ENCODE results near the gene GNMT.

Gene GNMT

GRCh38 chr6:42969934-42970333 lies 9.4 kb downstream of the GNMT start:
- no peak overlapping the region for H3K9ac ChIP-seq (ENCODE audit: low read length)
- H4K91ac ChIP-seq (ENCODE audit: low read length), result no peak overlapping the region
- WGBS, result 88% methylated on average over 4 of the region's 4 CpGs
- DNase-seq, result no peak
- no peak overlapping the region for H3K4me2 ChIP-seq (ENCODE audit: low read length, poor library complexity, severe bottlenecking)
- H3K27me3 ChIP-seq (ENCODE audit: control insufficient read depth in 1 of 2, insufficient read depth in 1 of 2, low read length in 2 of 2), result no peaks in the 10 kb centered on the region
- H3K36me3 ChIP-seq (ENCODE audit: control insufficient read depth in 1 of 2, insufficient read depth in 2 of 2, low read depth in 1 of 2, low read length in 2 of 2), result peaks cover 42 to 51% of the 10 kb centered on the region in 2 experiments
- H2BK120ac ChIP-seq (ENCODE audit: low read depth, low read length), result no peak overlapping the region
- H2BK12ac ChIP-seq (ENCODE audit: low read length in 2 of 2), result no peak overlapping the region
- no peak overlapping the region for H3K14ac ChIP-seq (ENCODE audit: low read length in 2 of 2)
- H4K8ac ChIP-seq (ENCODE audit: low read length), result no peak overlapping the region
- H3K4me1 ChIP-seq (ENCODE audit: control insufficient read depth, insufficient read depth, low read depth, low read length), result peaks cover 8% of the 10 kb centered on the region
- H3K4ac ChIP-seq (ENCODE audit: low read depth in 1 of 2, low read length in 2 of 2), result no peak overlapping the region
- H2BK15ac ChIP-seq (ENCODE audit: low read depth, poor library complexity, severe bottlenecking), result no peak overlapping the region
- no peak overlapping the region for H2AK5ac ChIP-seq (ENCODE audit: low read length, severe bottlenecking)
- H3K18ac ChIP-seq (ENCODE audit: low read depth in 1 of 2, low read length in 2 of 2), result no peak overlapping the region
- peaks cover 12% of the 10 kb centered on the region for H3K79me1 ChIP-seq (replicated peaks; ENCODE audit: low read length, poor library complexity, severe bottlenecking)
- no peak overlapping the region for H3K23ac ChIP-seq (ENCODE audit: low read length in 2 of 2)
- no peak overlapping the region for H3K27ac ChIP-seq (ENCODE audit: low read length, poor library complexity, severe bottlenecking)
- H3K4me3 ChIP-seq (ENCODE audit: insufficient read depth in 1 of 2, low read depth in 1 of 2, low read length in 2 of 2), result no peak overlapping the region
- H2BK5ac ChIP-seq (ENCODE audit: low read depth, low read length, poor library complexity, severe bottlenecking), result no peak overlapping the region
- no peak overlapping the region for H2AFZ ChIP-seq (ENCODE audit: low read depth, low read length)
- no peaks in the 10 kb centered on the region for H3K9me3 ChIP-seq (ENCODE audit: control insufficient read depth, low read length)

DNA sequence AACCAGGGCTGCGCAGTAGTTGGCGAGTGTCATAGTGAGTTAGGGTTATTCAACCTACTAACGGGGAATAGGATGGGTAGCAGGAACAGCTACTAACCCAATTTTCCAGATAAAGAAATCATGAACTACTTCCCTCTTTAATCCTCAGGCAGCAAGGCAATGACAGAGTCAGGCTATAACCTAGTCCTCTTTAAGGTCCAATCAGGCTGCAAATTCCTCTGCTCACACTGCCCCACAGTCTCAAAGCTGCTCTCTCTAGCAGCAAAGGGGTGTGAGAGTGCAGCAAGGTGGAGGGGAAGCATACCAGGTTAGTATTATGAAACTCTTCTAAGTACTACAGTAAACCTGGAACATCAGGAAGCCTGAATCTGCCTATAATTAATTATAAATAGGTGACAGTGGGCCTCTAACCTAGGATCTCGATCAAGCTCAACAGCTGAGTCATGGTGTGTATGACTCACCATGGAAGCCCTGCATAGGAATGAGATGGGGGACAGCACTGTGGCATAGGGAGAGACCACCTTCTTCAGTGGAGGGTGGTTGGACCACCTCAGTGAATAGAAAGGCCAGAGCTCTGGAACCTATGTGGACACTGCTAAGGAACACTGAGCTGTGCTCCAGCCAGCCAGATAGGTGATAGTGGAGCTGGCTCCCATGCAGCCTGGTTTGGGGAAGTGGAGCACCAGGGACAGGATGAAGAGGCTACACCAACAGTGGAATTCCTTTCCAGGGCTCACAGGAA lies 10.5 kb downstream of the GNMT start:
- Histone ChIP-seq H4K91ac (ENCODE audit: low read length) (no peak overlapping the region), H4K8ac (ENCODE audit: low read length) (peak overlapping the region; percentile 7), H3K27me3 (ENCODE audit: control insufficient read depth in 1 of 2, insufficient read depth in 1 of 2, low read length in 2 of 2) (no peaks in the 10 kb centered on the region), H3K27ac (ENCODE audit: low read length, poor library complexity, severe bottlenecking) (no peak overlapping the region), H2BK120ac (ENCODE audit: low read depth, low read length) (no peak overlapping the region), H3K23ac (ENCODE audit: low read length in 2 of 2) (no peak overlapping the region), H3K4ac (ENCODE audit: low read depth in 1 of 2, low read length in 2 of 2) (no peak overlapping the region), H3K79me1 (replicated peaks; ENCODE audit: low read length, poor library complexity, severe bottlenecking) (peaks cover 15% of the 10 kb centered on the region), H3K4me1 (ENCODE audit: control insufficient read depth, insufficient read depth, low read depth, low read length) (peaks cover 8% of the 10 kb centered on the region), H3K4me3 (ENCODE audit: insufficient read depth in 1 of 2, low read depth in 1 of 2, low read length in 2 of 2) (no peak overlapping the region), H3K18ac (ENCODE audit: low read depth in 1 of 2, low read length in 2 of 2) (no peak overlapping the region), H3K14ac (ENCODE audit: low read length in 2 of 2) (no peak overlapping the region), H2AFZ (ENCODE audit: low read depth, low read length) (no peak overlapping the region), H2BK12ac (ENCODE audit: low read length in 2 of 2) (no peak overlapping the region), H2BK5ac (ENCODE audit: low read depth, low read length, poor library complexity, severe bottlenecking) (no peak overlapping the region), H3K4me2 (ENCODE audit: low read length, poor library complexity, severe bottlenecking) (no peak overlapping the region), H3K36me3 (ENCODE audit: control insufficient read depth in 1 of 2, insufficient read depth in 2 of 2, low read depth in 1 of 2, low read length in 2 of 2) (peaks cover 31 to 40% of the 10 kb centered on the region in 2 experiments), H3K9me3 (ENCODE audit: control insufficient read depth, low read length) (no peaks in the 10 kb centered on the region), H3K9ac (ENCODE audit: low read length) (no peak overlapping the region), H2BK15ac (ENCODE audit: low read depth, poor library complexity, severe bottlenecking) (no peak overlapping the region), H2AK5ac (ENCODE audit: low read length, severe bottlenecking) (no peak overlapping the region)
- WGBS, result 68% methylated on average over 4 of the region's 4 CpGs
- peak; percentile 65 for DNase-seq

- peaks cover 25 to 33% of the 10 kb centered on the region in 2 experiments for H3K36me3 ChIP-seq (ENCODE audit: control insufficient read depth in 1 of 2, insufficient read depth in 2 of 2, low read depth in 1 of 2, low read length in 2 of 2)
- H3K23ac ChIP-seq (ENCODE audit: low read length in 2 of 2), result no peak overlapping the region
- H3K79me1 ChIP-seq (replicated peaks; ENCODE audit: low read length, poor library complexity, severe bottlenecking), result peaks cover 15% of the 10 kb centered on the region
- H3K27me3 ChIP-seq (ENCODE audit: control insufficient read depth in 1 of 2, insufficient read depth in 1 of 2, low read length in 2 of 2), result no peaks in the 10 kb centered on the region
- no peak overlapping the region for H2BK120ac ChIP-seq (ENCODE audit: low read depth, low read length)
- H3K27ac ChIP-seq (ENCODE audit: low read length, poor library complexity, severe bottlenecking), result no peak overlapping the region
- H4K8ac ChIP-seq (ENCODE audit: low read length), result no peak overlapping the region
- H2BK5ac ChIP-seq (ENCODE audit: low read depth, low read length, poor library complexity, severe bottlenecking), result no peak overlapping the region
- H3K18ac ChIP-seq (ENCODE audit: low read depth in 1 of 2, low read length in 2 of 2), result no peak overlapping the region
- H3K4ac ChIP-seq (ENCODE audit: low read depth in 1 of 2, low read length in 2 of 2), result no peak overlapping the region
- H2BK12ac ChIP-seq (ENCODE audit: low read length in 2 of 2), result no peak overlapping the region
- H4K91ac ChIP-seq (ENCODE audit: low read length), result no peak overlapping the region
- no peak overlapping the region for H2BK15ac ChIP-seq (ENCODE audit: low read depth, poor library complexity, severe bottlenecking)
- no peak overlapping the region for H3K4me3 ChIP-seq (ENCODE audit: insufficient read depth in 1 of 2, low read depth in 1 of 2, low read length in 2 of 2)
- no peak overlapping the region for H3K4me2 ChIP-seq (ENCODE audit: low read length, poor library complexity, severe bottlenecking)
- H2AFZ ChIP-seq (ENCODE audit: low read depth, low read length), result no peak overlapping the region
- H3K9me3 ChIP-seq (ENCODE audit: control insufficient read depth, low read length), result no peaks in the 10 kb centered on the region
- no peak for DNase-seq
- WGBS, result 96% methylated on average over 3 of the region's 3 CpGs
- no peak overlapping the region for H2AK5ac ChIP-seq (ENCODE audit: low read length, severe bottlenecking)
- H3K4me1 ChIP-seq (ENCODE audit: control insufficient read depth, insufficient read depth, low read depth, low read length), result peaks cover 8% of the 10 kb centered on the region
- no peak overlapping the region for H3K9ac ChIP-seq (ENCODE audit: low read length)
- no peak overlapping the region for H3K14ac ChIP-seq (ENCODE audit: low read length in 2 of 2)
Measured at GRCh38 chr6:42971746-42972327, 11.3 kb downstream of the GNMT start.

GRCh38 chr6:42973926-42974325 lies 13.4 kb downstream of the GNMT start:
- Histone ChIP-seq H3K9me3 (ENCODE audit: control insufficient read depth, low read length) (no peaks in the 10 kb centered on the region), H4K91ac (ENCODE audit: low read length) (no peak overlapping the region), H2BK15ac (ENCODE audit: low read depth, poor library complexity, severe bottlenecking) (no peak overlapping the region), H2AK5ac (ENCODE audit: low read length, severe bottlenecking) (no peak overlapping the region), H3K23ac (ENCODE audit: low read length in 2 of 2) (no peak overlapping the region), H3K4me1 (ENCODE audit: control insufficient read depth, insufficient read depth, low read depth, low read length) (peaks cover 13% of the 10 kb centered on the region), H2BK5ac (ENCODE audit: low read depth, low read length, poor library complexity, severe bottlenecking) (no peak overlapping the region), H3K9ac (ENCODE audit: low read length) (no peak overlapping the region), H3K27ac (ENCODE audit: low read length, poor library complexity, severe bottlenecking) (no peak overlapping the region), H3K18ac (ENCODE audit: low read depth in 1 of 2, low read length in 2 of 2) (no peak overlapping the region), H3K27me3 (ENCODE audit: control insufficient read depth in 1 of 2, insufficient read depth in 1 of 2, low read length in 2 of 2) (no peaks in the 10 kb centered on the region), H2AFZ (ENCODE audit: low read depth, low read length) (no peak overlapping the region), H3K14ac (ENCODE audit: low read length in 2 of 2) (no peak overlapping the region), H3K79me1 (replicated peaks; ENCODE audit: low read length, poor library complexity, severe bottlenecking) (peaks cover 20% of the 10 kb centered on the region), H3K4me3 (ENCODE audit: insufficient read depth in 1 of 2, low read depth in 1 of 2, low read length in 2 of 2) (no peak overlapping the region), H2BK120ac (ENCODE audit: low read depth, low read length) (no peak overlapping the region), H3K4me2 (ENCODE audit: low read length, poor library complexity, severe bottlenecking) (no peak overlapping the region), H2BK12ac (ENCODE audit: low read length in 2 of 2) (no peak overlapping the region), H3K4ac (ENCODE audit: low read depth in 1 of 2, low read length in 2 of 2) (no peak overlapping the region), H3K36me3 (ENCODE audit: control insufficient read depth in 1 of 2, insufficient read depth in 2 of 2, low read depth in 1 of 2, low read length in 2 of 2) (peaks cover 15 to 18% of the 10 kb centered on the region in 2 experiments), H4K8ac (ENCODE audit: low read length) (no peak overlapping the region)
- 97% methylated on average over 3 of the region's 3 CpGs for WGBS
- DNase-seq, result no peak
